ENCODE results near the gene C4orf50.

DNA sequence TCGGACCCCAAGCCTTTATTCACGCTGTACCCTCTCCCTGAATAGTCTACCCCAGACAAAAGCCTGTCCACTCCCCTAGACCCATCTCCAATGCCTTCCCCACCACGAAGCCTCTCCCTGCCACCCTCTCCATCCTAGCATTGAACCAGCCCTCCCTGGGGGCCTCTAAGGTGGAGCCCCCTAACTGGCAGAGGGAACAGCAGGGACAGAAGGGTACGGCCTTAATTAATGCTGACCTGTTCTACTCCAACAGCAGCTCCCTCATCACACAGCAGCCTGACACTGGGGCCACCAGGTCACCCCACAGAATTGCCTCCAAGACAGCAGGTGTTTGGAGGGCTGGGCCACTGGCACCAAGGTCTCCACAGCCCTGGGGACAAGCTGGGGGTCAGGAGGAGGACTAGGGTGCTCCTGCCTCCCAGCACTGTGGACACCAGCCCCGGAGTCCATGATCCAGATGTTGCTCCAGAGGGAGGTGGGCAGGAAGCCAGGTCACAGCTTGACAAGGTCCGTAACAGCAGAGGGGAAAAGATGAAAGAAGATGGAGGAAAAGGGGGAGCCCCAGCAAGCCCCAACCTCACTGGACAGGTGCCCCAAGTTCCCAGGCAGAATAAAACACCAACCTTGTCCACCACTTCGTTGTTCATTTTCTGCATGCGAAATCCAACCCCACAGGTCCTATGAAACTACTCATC, 129.1 kb downstream of the C4orf50 start:
- TF ChIP-seq, protein P1, sequence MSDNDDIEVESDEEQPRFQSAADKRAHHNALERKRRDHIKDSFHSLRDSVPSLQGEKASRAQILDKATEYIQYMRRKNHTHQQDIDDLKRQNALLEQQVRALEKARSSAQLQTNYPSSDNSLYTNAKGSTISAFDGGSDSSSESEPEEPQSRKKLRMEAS (IDR thresholded peaks at IDR 0.05; ENCODE audit: low read depth, low read length), result no peak
- TF ChIP-seq, protein P2, sequence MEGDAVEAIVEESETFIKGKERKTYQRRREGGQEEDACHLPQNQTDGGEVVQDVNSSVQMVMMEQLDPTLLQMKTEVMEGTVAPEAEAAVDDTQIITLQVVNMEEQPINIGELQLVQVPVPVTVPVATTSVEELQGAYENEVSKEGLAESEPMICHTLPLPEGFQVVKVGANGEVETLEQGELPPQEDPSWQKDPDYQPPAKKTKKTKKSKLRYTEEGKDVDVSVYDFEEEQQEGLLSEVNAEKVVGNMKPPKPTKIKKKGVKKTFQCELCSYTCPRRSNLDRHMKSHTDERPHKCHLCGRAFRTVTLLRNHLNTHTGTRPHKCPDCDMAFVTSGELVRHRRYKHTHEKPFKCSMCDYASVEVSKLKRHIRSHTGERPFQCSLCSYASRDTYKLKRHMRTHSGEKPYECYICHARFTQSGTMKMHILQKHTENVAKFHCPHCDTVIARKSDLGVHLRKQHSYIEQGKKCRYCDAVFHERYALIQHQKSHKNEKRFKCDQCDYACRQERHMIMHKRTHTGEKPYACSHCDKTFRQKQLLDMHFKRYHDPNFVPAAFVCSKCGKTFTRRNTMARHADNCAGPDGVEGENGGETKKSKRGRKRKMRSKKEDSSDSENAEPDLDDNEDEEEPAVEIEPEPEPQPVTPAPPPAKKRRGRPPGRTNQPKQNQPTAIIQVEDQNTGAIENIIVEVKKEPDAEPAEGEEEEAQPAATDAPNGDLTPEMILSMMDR (IDR thresholded peaks at IDR 0.05 in 2 of 3, conservative IDR thresholded peaks at IDR 0.05 in 1 of 3; ENCODE audit: control insufficient read depth in 2 of 3, extremely low read depth in 1 of 3, insufficient read depth in 1 of 3, low read depth in 3 of 3, low read length in 3 of 3), result no peak
- no peak for TF ChIP-seq CREB1 (IDR thresholded peaks at IDR 0.05; ENCODE audit: low read depth)
- TF ChIP-seq, protein P3, sequence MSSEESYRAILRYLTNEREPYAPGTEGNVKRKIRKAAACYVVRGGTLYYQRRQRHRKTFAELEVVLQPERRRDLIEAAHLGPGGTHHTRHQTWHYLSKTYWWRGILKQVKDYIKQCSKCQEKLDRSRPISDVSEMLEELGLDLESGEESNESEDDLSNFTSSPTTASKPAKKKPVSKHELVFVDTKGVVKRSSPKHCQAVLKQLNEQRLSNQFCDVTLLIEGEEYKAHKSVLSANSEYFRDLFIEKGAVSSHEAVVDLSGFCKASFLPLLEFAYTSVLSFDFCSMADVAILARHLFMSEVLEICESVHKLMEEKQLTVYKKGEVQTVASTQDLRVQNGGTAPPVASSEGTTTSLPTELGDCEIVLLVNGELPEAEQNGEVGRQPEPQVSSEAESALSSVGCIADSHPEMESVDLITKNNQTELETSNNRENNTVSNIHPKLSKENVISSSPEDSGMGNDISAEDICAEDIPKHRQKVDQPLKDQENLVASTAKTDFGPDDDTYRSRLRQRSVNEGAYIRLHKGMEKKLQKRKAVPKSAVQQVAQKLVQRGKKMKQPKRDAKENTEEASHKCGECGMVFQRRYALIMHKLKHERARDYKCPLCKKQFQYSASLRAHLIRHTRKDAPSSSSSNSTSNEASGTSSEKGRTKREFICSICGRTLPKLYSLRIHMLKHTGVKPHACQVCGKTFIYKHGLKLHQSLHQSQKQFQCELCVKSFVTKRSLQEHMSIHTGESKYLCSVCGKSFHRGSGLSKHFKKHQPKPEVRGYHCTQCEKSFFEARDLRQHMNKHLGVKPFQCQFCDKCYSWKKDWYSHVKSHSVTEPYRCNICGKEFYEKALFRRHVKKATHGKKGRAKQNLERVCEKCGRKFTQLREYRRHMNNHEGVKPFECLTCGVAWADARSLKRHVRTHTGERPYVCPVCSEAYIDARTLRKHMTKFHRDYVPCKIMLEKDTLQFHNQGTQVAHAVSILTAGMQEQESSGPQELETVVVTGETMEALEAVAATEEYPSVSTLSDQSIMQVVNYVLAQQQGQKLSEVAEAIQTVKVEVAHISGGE (CRISPR knock-in tag; IDR thresholded peaks at IDR 0.05), result no peak
- TF ChIP-seq POLR2A (IDR thresholded peaks at IDR 0.05; ENCODE audit: low read depth, low read length), result no peak
- no peak for TF ChIP-seq ZZZ3 (IDR thresholded peaks at IDR 0.05; ENCODE audit: control insufficient read depth, insufficient read length, low read depth)

Measured in GM12878 (cell line).